ENCODE results near the gene MDH1. TPM values are rescaled to one million over a fixed set of nuclear protein-coding genes. Genes with fewer than 3 reads are reported as not detected.

Gene MDH1
- total and polyA plus RNA-seq, 9 of the 15 experiments (the other 6 are each of a cell fraction or from before 2014, with no cell fraction given) = 191 to 1,225 (median 284) TPM

DNA sequence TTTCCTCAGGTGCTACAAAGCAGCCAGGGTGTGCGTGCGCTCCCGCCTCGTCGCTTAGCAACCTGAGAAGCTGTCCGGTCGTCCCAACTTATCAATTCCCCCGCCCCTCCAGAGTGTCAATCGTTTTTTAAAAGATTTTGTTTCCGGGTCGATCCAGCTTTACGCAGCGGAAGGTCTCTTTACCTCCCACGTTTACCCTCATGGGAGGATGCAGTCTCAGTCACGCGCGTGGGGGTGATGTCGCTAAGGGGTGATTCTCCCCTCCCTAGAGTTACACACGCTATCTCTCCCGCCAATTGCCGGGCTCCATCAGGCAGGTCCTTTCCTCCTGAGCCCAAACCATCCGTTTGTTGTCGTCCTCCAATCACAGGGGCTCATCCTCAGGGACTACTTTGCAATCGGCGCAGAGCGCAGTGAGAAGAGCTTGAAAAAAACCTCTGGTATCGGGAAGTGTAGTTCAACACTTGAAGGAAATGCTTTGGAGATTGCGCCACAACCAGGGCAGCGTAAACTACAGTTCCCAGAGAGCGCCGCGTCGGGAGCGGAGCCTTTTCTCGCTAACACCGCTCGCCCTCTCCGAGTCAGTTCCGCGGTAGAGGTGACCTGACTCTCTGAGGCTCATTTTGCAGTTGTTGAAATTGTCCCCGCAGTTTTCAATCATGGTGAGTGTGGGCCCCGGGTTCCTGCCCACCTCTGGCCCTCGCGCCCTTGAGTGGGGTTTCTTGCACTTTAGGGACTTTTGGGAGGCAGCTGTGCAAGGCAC lies at the start of gene MDH1, which contains the start of gene WDPCP (continued):
- TF ChIP-seq, protein P1, sequence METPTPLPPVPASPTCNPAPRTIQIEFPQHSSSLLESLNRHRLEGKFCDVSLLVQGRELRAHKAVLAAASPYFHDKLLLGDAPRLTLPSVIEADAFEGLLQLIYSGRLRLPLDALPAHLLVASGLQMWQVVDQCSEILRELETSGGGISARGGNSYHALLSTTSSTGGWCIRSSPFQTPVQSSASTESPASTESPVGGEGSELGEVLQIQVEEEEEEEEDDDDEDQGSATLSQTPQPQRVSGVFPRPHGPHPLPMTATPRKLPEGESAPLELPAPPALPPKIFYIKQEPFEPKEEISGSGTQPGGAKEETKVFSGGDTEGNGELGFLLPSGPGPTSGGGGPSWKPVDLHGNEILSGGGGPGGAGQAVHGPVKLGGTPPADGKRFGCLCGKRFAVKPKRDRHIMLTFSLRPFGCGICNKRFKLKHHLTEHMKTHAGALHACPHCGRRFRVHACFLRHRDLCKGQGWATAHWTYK (CRISPR knock-in tag; IDR thresholded peaks at IDR 0.05) = no peak; the same call in 1 of the 2 replicates
- TF ChIP-seq, protein P2, sequence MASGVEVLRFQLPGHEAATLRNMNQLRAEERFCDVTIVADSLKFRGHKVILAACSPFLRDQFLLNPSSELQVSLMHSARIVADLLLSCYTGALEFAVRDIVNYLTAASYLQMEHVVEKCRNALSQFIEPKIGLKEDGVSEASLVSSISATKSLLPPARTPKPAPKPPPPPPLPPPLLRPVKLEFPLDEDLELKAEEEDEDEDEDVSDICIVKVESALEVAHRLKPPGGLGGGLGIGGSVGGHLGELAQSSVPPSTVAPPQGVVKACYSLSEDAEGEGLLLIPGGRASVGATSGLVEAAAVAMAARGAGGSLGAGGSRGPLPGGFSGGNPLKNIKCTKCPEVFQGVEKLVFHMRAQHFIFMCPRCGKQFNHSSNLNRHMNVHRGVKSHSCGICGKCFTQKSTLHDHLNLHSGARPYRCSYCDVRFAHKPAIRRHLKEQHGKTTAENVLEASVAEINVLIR (CRISPR knock-in tag; IDR thresholded peaks at IDR 0.05) = peak; percentile 76
- TF ChIP-seq SRSF1 (IDR thresholded peaks at IDR 0.05; ENCODE audit: low read depth, low read length) (no peak), ZNF239 (CRISPR knock-in tag; IDR thresholded peaks at IDR 0.05) (peak; percentile 41; the same call in 1 of the 2 replicates), MTA2 (IDR thresholded peaks at IDR 0.05; ENCODE audit: low read depth) (no peak), SMAD2 (IDR thresholded peaks at IDR 0.05; ENCODE audit: low read depth, low read length) (no peak), PPARD (CRISPR knock-in tag; IDR thresholded peaks at IDR 0.05) (no peak), NCOA6 (IDR thresholded peaks at IDR 0.05) (no peak), POLR2B (IDR thresholded peaks at IDR 0.05; ENCODE audit: low read depth, partially characterized antibody) (peak; percentile 67), NEUROD1 (IDR thresholded peaks at IDR 0.05; ENCODE audit: borderline replicate concordance, low read depth, low read length, partially characterized antibody) (peak; percentile 42)
- TF ChIP-seq, protein P3, sequence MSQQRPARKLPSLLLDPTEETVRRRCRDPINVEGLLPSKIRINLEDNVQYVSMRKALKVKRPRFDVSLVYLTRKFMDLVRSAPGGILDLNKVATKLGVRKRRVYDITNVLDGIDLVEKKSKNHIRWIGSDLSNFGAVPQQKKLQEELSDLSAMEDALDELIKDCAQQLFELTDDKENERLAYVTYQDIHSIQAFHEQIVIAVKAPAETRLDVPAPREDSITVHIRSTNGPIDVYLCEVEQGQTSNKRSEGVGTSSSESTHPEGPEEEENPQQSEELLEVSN (IDR thresholded peaks at IDR 0.05; ENCODE audit: borderline replicate concordance in 1 of 2, extremely low read depth in 1 of 2, insufficient read depth in 1 of 2, insufficient read length in 1 of 2, low read depth in 1 of 2, low read length in 1 of 2, poor library complexity in 1 of 2, severe bottlenecking in 1 of 2) = peak in 1 of 2 experiments; percentile 21
- TF ChIP-seq, protein P4, sequence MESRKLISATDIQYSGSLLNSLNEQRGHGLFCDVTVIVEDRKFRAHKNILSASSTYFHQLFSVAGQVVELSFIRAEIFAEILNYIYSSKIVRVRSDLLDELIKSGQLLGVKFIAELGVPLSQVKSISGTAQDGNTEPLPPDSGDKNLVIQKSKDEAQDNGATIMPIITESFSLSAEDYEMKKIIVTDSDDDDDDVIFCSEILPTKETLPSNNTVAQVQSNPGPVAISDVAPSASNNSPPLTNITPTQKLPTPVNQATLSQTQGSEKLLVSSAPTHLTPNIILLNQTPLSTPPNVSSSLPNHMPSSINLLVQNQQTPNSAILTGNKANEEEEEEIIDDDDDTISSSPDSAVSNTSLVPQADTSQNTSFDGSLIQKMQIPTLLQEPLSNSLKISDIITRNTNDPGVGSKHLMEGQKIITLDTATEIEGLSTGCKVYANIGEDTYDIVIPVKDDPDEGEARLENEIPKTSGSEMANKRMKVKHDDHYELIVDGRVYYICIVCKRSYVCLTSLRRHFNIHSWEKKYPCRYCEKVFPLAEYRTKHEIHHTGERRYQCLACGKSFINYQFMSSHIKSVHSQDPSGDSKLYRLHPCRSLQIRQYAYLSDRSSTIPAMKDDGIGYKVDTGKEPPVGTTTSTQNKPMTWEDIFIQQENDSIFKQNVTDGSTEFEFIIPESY (CRISPR knock-in tag; IDR thresholded peaks at IDR 0.05) = peak; percentile 60
- TF ChIP-seq, protein P5, sequence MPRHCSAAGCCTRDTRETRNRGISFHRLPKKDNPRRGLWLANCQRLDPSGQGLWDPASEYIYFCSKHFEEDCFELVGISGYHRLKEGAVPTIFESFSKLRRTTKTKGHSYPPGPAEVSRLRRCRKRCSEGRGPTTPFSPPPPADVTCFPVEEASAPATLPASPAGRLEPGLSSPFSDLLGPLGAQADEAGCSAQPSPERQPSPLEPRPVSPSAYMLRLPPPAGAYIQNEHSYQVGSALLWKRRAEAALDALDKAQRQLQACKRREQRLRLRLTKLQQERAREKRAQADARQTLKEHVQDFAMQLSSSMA (CRISPR knock-in tag; IDR thresholded peaks at IDR 0.05) = no peak
- TF ChIP-seq, protein P6, sequence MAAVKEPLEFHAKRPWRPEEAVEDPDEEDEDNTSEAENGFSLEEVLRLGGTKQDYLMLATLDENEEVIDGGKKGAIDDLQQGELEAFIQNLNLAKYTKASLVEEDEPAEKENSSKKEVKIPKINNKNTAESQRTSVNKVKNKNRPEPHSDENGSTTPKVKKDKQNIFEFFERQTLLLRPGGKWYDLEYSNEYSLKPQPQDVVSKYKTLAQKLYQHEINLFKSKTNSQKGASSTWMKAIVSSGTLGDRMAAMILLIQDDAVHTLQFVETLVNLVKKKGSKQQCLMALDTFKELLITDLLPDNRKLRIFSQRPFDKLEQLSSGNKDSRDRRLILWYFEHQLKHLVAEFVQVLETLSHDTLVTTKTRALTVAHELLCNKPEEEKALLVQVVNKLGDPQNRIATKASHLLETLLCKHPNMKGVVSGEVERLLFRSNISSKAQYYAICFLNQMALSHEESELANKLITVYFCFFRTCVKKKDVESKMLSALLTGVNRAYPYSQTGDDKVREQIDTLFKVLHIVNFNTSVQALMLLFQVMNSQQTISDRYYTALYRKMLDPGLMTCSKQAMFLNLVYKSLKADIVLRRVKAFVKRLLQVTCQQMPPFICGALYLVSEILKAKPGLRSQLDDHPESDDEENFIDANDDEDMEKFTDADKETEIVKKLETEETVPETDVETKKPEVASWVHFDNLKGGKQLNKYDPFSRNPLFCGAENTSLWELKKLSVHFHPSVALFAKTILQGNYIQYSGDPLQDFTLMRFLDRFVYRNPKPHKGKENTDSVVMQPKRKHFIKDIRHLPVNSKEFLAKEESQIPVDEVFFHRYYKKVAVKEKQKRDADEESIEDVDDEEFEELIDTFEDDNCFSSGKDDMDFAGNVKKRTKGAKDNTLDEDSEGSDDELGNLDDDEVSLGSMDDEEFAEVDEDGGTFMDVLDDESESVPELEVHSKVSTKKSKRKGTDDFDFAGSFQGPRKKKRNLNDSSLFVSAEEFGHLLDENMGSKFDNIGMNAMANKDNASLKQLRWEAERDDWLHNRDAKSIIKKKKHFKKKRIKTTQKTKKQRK (IDR thresholded peaks at IDR 0.05; ENCODE audit: borderline replicate concordance, low read depth, low read length) = no peak
- TF ChIP-seq, protein P7, sequence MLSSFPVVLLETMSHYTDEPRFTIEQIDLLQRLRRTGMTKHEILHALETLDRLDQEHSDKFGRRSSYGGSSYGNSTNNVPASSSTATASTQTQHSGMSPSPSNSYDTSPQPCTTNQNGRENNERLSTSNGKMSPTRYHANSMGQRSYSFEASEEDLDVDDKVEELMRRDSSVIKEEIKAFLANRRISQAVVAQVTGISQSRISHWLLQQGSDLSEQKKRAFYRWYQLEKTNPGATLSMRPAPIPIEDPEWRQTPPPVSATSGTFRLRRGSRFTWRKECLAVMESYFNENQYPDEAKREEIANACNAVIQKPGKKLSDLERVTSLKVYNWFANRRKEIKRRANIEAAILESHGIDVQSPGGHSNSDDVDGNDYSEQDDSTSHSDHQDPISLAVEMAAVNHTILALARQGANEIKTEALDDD (IDR thresholded peaks at IDR 0.05) = 0 out of 2 replicates have a peak, but pooled peaks have one; percentile 17

Measured in K562 (cell line).